HG03565 (cell line): ENCODE measurements around the gene NECTIN2.
"Not testable (repeated sequence)": the region's sequence is repeated elsewhere in the genome, so short reads cannot be mapped to it uniquely, and the experiment has no call there.

Source experiments
- ATAC-seq: cut with Tn5 transposase; IDR thresholded peaks from one replicate; pipeline ENCODE4 v1.9.1; 2021; ENCODE audit warnings: mild to moderate bottlenecking, moderate library complexity; ENCODE audit not compliant: unreplicated experiment

NECTIN2 gene

DNA sequence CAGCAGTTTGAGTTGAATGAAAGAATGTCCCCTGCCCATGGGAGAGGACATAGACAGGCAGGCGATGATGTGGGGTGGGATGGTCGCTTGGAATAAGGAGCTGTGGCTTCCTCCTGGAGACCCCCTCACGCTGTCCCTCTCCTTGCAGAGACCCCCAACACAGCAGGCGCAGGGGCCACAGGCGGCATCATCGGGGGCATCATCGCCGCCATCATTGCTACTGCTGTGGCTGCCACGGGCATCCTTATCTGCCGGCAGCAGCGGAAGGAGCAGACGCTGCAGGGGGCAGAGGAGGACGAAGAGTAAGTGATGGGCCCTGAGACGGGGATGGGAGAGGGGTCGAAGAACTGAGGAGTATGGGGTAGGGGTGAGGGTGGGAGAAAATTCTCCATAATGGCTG is 36.0 kb downstream of the NECTIN2 start:
- ATAC-seq: no peak

GRCh38 chr19:44882619-44883397 is 36.7 kb downstream of the NECTIN2 start:
- ATAC-seq: not testable (repeated sequence)

DNA sequence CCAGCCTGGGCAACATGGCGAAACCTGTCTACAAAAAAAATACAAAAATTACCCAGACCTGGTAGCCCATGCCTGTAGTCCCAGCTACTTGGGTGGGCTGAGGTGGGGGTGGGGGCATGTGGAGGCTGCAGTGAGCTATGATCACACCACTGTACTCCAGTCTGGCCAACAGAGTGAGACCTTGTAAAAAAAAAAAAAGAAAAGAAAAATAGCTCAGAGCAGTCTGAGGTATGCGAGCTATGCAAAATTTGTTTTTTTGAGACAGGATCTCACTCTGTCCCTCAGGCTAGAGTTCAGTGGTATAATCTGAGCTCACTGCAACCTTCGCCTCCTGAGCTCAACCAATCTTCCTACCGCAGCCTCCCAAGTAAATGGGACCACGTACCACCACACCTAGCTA is 37.8 kb downstream of the NECTIN2 start:
- ATAC-seq: no peak

DNA sequence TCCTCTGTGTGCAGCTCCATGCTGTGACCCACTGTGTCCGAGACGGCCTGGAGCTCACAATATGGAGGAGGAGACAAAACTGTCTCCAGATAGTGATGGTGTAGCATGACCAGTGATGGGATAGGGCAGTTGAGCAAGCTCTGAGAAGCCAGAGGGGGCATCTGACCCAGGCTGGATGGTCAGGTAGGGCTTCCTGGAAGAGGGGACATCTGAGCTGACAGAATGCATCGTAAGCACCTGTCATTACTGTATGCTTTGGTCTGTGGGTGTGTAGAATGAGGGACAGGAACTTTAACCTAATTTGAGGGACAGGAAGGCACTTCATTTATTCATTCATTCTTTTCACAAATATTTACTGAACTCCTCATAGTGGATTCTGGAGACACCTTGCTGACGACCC is 38.5 kb downstream of the NECTIN2 start:
- no peak for ATAC-seq

- no peak for ATAC-seq
These were observed 40.0 kb downstream of the NECTIN2 start for GRCh38 chr19:44886141-44886540.

DNA sequence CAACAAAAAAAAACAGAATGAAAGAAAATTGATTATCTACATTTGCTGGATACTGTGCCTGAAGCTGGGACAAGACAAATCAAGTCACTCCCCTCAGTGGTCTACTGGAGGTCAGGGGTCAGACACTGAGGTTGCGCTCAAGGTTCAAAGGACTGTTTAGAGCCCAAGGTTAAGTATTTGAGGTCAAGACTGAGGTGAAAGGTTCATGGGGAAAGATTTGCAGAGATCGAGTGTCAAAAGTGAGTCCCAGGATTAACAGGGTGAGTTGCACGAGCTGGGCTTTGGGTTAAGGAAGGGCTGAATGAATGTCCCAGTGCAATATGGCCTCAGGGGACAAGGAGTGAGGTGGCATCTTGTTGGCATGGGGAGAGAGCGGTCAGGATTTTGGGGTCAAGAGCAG is 41.6 kb downstream of the NECTIN2 start:
- no peak for ATAC-seq

- ATAC-seq: not testable (repeated sequence)
These were observed 42.2 kb downstream of the NECTIN2 start for GRCh38 chr19:44888335-44888734.

GRCh38 chr19:44889830-44890365 is 43.8 kb downstream of the NECTIN2 start:
- ATAC-seq: no peak

DNA sequence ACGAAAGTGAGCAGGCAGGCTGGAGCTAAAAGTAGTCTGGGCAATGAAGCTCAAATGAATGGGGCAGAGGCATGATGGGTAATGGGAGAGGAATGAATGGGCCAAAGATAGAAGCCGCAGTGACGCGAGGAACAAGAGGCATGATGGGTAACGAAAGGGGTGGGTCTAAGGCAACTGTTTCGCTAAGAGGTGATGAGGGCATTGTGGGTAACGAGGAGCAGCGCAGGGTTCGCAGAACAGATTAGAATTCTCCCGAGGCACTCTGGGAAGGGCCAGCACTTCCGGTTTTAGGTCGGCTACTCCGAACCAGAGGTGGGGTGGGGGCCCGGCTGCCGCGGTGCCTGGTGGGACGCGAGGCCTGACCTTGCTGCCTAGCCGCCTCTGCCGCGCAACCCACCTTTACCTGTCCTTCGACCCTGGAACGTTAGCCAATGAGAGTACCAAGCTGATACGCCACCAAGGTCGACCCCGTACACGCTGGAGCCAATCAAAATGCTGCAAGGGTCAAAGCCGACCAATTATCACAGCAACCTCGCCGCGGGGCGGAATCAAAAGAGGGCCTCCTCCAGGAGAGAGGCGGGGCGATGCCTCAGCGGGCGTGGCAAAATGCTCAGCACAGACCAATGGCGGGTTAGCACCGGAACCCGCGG is 44.4 kb downstream of the NECTIN2 start:
- ATAC-seq: peak; percentile 74

- ATAC-seq: no peak
These were observed 45.2 kb downstream of the NECTIN2 start, which contains the start of gene TOMM40 for GRCh38 chr19:44891016-44891882. Gene TOMM40 (plus strand): TSS chr19:44891254. CDS start chr19:44891416, 162 bp downstream.

DNA sequence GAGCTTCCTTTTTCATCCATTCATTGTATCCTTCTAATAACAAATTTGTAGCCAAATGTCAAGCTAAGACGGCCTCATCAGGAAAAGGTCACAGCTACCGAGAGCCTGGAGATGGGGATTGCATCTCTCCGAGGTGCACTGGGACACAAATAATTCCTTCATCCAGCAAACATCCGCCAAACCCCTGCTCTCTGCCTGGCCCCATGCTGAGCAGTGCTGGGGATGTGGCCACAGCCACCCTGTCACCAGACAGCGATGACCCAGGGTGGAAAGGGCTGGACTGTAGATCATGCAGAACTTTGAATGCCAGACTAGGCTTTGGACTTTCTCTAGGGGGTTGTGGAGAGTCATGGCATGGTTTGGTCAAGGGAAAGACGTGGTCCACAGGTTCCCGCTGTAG is 46.8 kb downstream of the NECTIN2 start:
- no peak for ATAC-seq

DNA sequence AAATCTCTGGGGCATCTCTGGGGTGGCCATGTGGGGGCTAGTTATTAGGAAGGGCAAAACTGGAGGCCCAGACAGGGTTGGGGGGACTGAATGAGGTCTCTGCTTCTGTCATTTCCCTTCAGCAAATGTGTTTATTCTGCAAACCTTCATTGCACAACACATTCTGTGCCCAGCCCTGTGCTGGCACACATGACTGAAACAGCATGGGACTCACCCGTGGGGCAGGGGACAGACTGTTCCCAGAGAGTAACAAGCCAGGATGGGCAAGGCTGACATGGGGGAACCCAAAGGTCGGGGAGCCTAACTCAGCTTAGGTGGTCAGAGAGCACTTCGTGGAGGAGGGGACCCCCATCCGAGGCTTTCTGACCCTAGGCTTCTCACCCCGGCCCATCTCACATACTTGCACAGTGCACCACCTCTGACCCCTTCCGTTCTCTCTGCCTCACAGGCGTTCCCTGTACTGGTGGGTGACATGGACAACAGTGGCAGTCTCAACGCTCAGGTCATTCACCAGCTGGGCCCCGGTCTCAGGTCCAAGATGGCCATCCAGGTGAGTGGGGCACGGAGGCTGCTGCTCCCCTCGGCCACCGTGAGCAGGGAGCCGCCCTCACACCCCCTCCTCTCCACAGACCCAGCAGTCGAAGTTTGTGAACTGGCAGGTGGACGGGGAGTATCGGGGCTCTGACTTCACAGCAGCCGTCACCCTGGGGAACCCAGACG is 47.4 kb downstream of the NECTIN2 start:
- no peak for ATAC-seq

DNA sequence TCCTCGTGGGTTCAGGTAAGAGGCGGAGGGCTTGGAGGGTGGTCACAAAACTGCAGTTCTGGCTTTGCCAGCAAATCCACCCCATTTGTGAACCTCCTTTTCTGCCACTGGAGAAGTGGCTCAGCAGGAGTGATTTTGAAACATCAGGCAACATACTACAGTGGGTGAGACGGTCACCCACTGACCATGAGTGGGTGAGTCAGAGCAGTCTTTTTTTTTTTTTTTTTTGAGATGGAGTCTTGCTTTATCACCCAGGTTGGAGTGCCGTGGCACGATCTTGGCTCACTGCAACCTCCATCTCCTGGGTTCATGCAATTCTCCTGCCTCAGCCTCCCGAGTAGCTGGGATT is 47.9 kb downstream of the NECTIN2 start:
- ATAC-seq: no peak

GRCh38 chr19:44894946-44895345 is 48.8 kb downstream of the NECTIN2 start:
- ATAC-seq: no peak

DNA sequence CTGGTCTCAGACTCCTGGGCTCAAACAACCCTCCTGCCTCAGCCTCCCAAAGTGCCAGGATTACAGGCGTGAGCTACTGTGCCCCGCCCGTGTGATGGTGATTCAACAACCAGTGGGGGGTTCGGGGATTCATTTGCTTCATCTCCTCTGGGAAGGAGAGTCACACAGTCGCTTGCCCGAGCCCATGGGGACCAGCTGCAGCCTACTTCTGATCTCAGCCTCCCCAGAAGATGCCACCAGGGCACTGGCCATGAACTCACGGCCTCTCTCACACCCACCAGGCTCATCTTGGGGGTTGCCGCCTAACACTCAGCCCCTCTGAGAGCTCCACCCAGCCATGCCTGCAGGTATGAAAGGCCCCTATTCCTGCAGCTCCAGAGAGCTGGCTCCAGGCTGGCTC is 51.7 kb downstream of the NECTIN2 start:
- no peak for ATAC-seq

DNA sequence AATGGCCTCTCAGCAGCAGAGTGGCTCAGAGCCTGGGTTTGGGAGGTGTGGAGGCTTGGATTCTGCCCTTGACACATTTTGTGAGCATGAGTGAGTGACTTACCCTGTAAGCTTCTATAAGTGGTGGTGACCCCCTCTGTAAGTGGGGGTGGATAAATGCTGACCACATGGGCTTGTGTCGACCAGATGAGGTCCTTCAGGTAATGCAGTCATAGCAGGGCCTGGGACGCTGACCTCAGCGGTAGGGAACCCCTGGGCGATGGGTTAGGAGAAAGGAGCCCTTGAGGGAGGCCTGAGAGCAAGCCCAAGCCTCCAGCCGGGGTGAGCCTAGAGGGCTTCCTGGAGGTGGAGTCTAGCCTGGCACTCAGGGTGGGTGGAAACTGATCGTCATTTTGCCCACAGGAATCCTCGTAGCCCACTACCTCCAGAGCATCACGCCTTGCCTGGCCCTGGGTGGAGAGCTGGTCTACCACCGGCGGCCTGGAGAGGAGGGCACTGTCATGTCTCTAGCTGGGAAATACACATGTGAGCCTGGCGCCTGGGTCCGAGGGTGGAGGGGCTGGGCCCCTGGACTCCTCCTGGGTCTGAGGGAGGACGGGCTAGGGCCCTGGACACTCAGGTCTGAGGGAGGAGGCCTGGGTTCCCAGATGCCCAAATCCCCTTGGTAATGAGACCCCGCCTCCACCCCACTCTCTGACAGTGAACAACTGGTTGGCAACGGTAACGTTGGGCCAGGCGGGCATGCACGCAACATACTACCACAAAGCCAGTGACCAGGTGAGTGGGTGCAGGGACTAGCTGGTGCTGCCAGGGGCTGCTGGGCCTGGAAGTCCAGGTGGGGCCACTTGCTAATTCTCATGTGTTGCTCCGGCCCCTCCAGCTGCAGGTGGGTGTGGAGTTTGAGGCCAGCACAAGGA is 54.5 kb downstream of the NECTIN2 start:
- no peak for ATAC-seq

DNA sequence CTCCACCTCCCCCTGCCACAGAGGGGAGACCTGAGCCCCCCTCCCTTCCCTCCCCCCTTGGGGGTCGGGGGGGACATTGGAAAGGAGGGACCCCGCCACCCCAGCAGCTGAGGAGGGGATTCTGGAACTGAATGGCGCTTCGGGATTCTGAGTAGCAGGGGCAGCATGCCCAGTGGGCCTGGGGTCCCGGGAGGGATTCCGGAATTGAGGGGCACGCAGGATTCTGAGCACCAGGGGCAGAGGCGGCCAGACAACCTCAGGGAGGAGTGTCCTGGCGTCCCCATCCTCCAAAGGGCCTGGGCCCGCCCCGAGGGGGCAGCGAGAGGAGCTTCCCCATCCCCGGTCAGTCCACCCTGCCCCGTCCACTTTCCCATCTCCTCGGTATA is 57.1 kb downstream of the NECTIN2 start:
- no peak for ATAC-seq

DNA sequence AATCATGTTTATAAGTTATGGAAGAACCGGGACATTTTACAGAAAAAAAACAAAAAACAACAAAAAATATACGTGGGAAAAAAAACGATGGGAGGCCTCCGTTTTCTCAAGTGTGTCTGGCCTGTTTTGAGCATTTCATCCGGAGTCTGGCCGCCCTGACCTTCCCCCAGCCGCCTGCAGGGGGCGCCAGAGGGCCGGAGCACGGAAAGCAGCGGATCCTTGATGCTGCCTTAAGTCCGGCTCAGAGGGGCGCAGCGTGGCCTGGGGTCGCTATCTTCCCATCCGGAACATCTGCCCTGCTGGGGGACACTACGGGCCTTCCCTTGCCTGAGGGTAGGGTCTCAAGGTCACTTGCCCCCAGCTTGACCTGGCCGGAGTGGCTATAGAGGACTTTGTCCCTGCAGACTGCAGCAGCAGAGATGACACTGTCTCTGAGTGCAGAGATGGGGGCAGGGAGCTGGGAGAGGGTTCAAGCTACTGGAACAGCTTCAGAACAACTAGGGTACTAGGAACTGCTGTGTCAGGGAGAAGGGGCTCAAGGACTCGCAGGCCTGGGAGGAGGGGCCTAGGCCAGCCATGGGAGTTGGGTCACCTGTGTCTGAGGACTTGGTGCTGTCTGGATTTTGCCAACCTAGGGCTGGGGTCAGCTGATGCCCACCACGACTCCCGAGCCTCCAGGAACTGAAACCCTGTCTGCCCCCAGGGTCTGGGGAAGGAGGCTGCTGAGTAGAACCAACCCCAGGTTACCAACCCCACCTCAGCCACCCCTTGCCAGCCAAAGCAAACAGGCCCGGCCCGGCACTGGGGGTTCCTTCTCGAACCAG is 57.7 kb downstream of the NECTIN2 start:
- no peak for ATAC-seq
